ENCODE results near the gene PAN2. TPM values are rescaled to one million over a fixed set of nuclear protein-coding genes. Genes with fewer than 3 reads are reported as not detected.
"Not testable (repeated sequence)": the region's sequence is repeated elsewhere in the genome, so short reads cannot be mapped to it uniquely, and the experiment has no call there.

PAN2 gene
- total RNA-seq, 1 donor from 2014 or later = 31.3 TPM

DNA sequence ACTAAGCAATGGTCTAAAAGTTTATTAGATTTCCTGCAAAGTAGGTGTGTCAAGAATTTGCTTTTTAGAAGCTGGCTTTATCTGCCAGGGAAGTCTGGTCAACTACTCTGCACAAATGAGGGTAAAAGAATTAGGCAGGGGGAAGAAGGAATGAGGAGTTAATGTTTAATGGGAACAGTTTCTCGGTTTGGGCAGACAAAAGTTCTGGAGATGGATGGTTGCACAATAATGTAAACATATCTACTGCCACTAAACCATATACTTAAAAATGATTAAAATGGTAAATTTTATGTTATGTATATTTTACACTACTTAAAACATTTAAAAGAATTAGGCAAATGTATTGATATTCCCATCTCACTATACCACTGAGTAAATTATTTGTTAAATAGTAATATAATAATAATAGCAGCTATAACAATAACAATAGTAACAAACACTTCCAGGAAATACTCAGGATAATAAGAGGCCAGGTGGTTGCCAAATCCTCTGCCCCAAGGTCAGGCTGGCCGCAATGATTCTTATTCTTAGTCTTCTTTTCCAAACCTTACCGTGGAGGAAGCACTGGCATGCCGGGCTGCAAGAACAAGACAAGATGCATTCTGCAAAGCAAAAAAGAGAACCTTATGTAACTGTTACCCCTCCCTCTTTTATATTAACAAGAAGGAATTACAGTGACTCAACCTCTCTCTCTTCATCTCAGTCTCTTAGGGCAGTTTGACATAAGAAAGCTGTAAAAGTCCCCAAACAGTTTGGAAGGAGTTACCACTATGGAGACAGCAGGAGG is 47.6 kb downstream of the PAN2 start:
- intact Hi-C loops (cut with micrococcal nuclease) = no loop called here
- Mint-ChIP-seq H3K27ac (no peak overlapping the region), H3K27me3 (no peaks in the 10 kb centered on the region), H3K4me3 (no peak overlapping the region), H3K9me3 (no peaks in the 10 kb centered on the region), H3K36me3 (ENCODE audit: low read depth) (peaks cover 51% of the 10 kb centered on the region), H3K4me1 (peaks cover 15% of the 10 kb centered on the region)
- DNase-seq = no peak

GRCh38 chr12:56284263-56284662 is 49.5 kb downstream of the PAN2 start:
- H3K27me3 Mint-ChIP-seq; intact Hi-C loops (cut with micrococcal nuclease); H3K4me1 Mint-ChIP-seq; H3K27ac Mint-ChIP-seq; H3K4me3 Mint-ChIP-seq; H3K9me3 Mint-ChIP-seq; DNase-seq: not testable (repeated sequence)
- peaks cover 50% of the 10 kb centered on the region for H3K36me3 Mint-ChIP-seq (ENCODE audit: low read depth)

DNA sequence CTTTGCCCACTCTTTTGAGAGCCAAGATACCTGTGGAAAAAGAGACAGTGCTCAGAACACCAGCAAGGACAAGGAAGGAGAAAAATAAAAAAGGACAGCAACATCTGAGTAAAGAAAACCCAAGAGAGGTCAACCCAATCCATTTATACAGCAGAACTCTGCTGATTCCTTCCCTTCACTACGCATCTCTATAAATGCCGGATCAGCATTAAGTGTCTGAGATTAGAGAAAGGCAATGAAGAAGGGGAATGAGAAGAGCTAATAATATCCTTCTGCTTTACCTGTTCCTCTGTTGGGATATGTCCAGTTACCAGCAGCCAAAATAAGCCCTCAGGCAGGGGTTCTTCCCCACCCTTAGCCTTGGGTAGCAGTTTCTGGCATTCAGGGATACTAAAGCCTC is 51.2 kb downstream of the PAN2 start:
- Mint-ChIP-seq H3K27ac (peak overlapping the region; percentile 48), H3K4me3 (no peak overlapping the region), H3K36me3 (ENCODE audit: low read depth) (peaks cover 56% of the 10 kb centered on the region), H3K4me1 (peaks cover 6% of the 10 kb centered on the region), H3K9me3 (no peaks in the 10 kb centered on the region), H3K27me3 (no peaks in the 10 kb centered on the region)
- intact Hi-C loops (cut with micrococcal nuclease) = no loop called here
- no peak for DNase-seq

GRCh38 chr12:56282030-56282429 is 51.8 kb downstream of the PAN2 start:
- no peaks in the 10 kb centered on the region for H3K9me3 Mint-ChIP-seq
- H3K4me3 Mint-ChIP-seq = no peak overlapping the region
- no peak for DNase-seq
- intact Hi-C loops (cut with micrococcal nuclease) = no loop called here
- H3K36me3 Mint-ChIP-seq (ENCODE audit: low read depth) = peaks cover 57% of the 10 kb centered on the region
- H3K27me3 Mint-ChIP-seq = no peaks in the 10 kb centered on the region
- H3K4me1 Mint-ChIP-seq = peaks cover 6% of the 10 kb centered on the region
- no peak overlapping the region for H3K27ac Mint-ChIP-seq

DNA sequence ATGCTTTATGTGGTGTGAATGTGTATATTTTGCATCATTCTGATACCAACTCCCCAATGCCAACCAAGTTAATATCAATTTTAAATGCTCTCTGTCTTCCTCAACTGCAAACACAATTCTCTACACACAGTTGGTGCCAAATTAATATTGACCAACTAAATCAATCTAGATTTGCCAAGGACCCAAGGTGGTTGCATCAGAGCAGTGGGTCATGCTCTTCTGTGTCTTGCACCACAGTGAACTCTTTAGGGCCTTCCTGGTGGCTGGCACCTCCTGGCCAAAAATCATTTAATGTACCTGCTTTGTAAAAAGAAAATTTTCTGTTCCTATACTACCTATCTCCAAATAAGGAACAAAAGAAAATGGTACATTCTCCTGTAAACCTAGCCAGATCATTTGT is 53.0 kb downstream of the PAN2 start:
- no peak for DNase-seq
- peaks cover 6% of the 10 kb centered on the region for H3K4me1 Mint-ChIP-seq
- H3K27ac Mint-ChIP-seq = peak overlapping the region; percentile 14

GRCh38 chr12:56278905-56279304 is 54.9 kb downstream of the PAN2 start:
- no peaks in the 10 kb centered on the region for H3K9me3 Mint-ChIP-seq
- H3K4me1 Mint-ChIP-seq = peaks cover 2% of the 10 kb centered on the region
- no peak for DNase-seq
- no peaks in the 10 kb centered on the region for H3K27me3 Mint-ChIP-seq
- H3K36me3 Mint-ChIP-seq (ENCODE audit: low read depth) = peaks cover 57% of the 10 kb centered on the region
- H3K4me3 Mint-ChIP-seq = no peak overlapping the region
- intact Hi-C loops (cut with micrococcal nuclease) = no loop called here
- H3K27ac Mint-ChIP-seq = no peak overlapping the region

More for the DNA sequence above, 53.0 kb downstream of the PAN2 start:
- Mint-ChIP-seq H3K36me3 (ENCODE audit: low read depth) (peaks cover 55% of the 10 kb centered on the region), H3K4me3 (no peak overlapping the region), H3K9me3 (no peaks in the 10 kb centered on the region), H3K27me3 (no peaks in the 10 kb centered on the region)
- intact Hi-C loops (cut with micrococcal nuclease) = no loop called here

DNA sequence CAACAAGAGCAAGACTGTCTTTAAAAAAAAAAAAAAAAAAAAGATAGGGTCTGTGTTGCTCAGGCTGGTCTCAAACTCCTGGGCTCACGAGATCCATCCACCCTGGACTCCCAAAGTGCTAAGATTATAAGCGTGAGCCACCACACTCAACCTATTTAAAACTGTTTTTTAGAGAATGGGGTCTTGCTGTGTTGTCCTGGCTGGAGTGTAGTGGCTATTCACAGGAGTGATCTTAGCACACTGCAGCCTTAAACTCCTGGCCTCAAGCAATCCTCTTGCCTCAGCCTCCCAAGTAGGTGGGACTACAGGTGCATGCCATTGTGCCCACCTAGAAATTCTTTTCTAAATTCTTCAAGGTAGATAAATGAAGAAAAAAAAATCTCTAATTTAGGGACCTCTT is 59.5 kb downstream of the PAN2 start:
- no peaks in the 10 kb centered on the region for H3K27me3 Mint-ChIP-seq
- no peak overlapping the region for H3K27ac Mint-ChIP-seq
- intact Hi-C loops (cut with micrococcal nuclease) = no loop called here
- H3K4me1 Mint-ChIP-seq = no peaks in the 10 kb centered on the region
- DNase-seq = no peak
- peaks cover 58% of the 10 kb centered on the region for H3K36me3 Mint-ChIP-seq (ENCODE audit: low read depth)
- H3K4me3 Mint-ChIP-seq = no peak overlapping the region
- H3K9me3 Mint-ChIP-seq = no peaks in the 10 kb centered on the region

DNA sequence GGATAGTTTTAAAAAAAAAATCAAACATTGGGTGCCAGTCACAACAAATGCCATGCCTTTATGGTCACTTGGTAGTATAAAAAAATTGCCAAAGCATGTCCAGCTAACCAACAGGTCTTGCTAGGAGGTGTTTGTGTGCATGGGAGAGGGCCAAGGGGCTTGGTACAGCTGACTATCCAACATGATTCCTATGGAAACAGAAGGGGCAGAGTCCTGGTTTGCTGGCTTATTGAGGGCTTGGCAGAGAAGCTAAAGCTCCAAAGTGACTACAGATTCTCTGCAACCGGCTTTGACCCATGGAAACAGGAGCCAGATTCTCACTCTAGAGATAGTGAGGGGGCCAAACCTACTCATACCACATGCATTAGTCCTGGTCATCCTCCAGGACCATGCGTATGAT is 61.3 kb downstream of the PAN2 start:
- H3K4me1 Mint-ChIP-seq; intact Hi-C loops (cut with micrococcal nuclease); H3K9me3 Mint-ChIP-seq; DNase-seq; H3K4me3 Mint-ChIP-seq; H3K27me3 Mint-ChIP-seq; H3K27ac Mint-ChIP-seq: not testable (repeated sequence)
- peaks cover 48% of the 10 kb centered on the region for H3K36me3 Mint-ChIP-seq (ENCODE audit: low read depth)

DNA sequence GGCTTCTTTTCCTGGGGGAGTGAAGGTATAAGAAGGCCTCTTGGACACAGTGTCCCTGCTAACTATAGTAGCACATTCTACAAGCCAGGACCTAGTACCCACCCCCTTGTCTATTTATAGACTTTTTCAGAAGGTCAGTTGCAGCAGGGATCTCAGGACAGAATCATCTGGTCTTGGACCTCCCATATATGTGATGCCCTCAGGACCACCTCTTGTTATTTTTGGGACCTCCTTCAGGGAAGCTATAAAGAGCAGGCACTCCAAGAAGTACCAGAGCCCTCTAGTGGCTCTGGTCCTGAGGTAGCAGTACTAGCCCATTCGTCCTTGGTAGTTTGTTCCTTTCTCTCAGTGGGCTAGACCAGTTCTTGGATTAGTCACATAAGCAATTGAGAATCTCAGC is 62.8 kb downstream of the PAN2 start:
- Mint-ChIP-seq H3K9me3 (no peaks in the 10 kb centered on the region), H3K27me3 (no peaks in the 10 kb centered on the region), H3K4me1 (peaks cover 12% of the 10 kb centered on the region), H3K36me3 (ENCODE audit: low read depth) (peaks cover 45% of the 10 kb centered on the region), H3K4me3 (no peak overlapping the region), H3K27ac (no peak overlapping the region)
- intact Hi-C loops (cut with micrococcal nuclease) = no loop called here
- peak; percentile 61 for DNase-seq

DNA sequence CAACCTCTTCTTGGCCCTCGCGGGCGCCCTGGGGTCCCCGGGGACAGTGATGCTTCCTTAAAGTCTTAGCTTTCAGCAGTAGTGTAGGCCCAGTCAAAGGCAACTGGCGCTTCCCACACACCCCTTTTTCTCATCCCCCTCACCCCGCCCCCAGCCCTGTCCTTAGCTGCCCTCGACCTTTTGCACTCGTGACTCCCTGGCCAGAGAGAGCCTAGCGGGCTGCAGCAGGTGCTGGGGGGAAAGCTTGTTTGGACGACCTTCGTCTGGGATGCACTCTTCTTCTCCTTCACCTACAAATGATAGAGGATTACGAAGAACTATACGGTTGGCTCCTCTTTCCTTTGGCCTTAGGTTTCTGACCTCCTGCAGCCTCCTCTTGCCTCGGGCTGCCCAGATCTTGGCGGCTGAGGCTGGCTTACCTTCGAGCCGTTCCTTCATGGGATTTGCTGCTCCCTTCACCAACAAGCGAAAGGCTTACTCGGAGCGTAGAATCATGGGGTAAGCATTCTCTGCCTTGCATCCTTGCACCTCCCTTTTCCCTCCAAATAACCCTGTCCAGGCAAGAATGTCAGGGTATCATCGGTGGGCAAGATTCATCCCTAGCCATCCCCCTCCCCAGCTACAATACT is 66.2 kb downstream of the PAN2 start:
- Mint-ChIP-seq H3K27ac (peak overlapping the region; percentile 73), H3K4me3 (peak overlapping the region; percentile 93), H3K4me1 (peaks cover 14% of the 10 kb centered on the region), H3K9me3 (no peaks in the 10 kb centered on the region), H3K36me3 (ENCODE audit: low read depth) (peaks cover 21% of the 10 kb centered on the region), H3K27me3 (no peaks in the 10 kb centered on the region)
- no peak for DNase-seq
- intact Hi-C loops (cut with micrococcal nuclease) = loop anchor here (2.0 to 10.0 kb wide), 3 partner anchors 33 to 197 kb away; partner anchors contain the start of genes CNPY2, CS and SPRYD4

- H3K4me1 Mint-ChIP-seq = peaks cover 14% of the 10 kb centered on the region
- H3K4me3 Mint-ChIP-seq = peak within 1 kb of the TSS; percentile 93
- H3K36me3 Mint-ChIP-seq (ENCODE audit: low read depth) = peaks cover 18% of the 10 kb centered on the region
- no peaks in the 10 kb centered on the region for H3K9me3 Mint-ChIP-seq
- H3K27ac Mint-ChIP-seq = peak within 1 kb of the TSS; percentile 94
- intact Hi-C loops (cut with micrococcal nuclease) = loop anchor here (1.0 to 10.0 kb wide), 4 partner anchors 9 to 198 kb away; partner anchors contain the start of genes ANKRD52, CNPY2, CS and SPRYD4
- no peaks in the 10 kb centered on the region for H3K27me3 Mint-ChIP-seq
- peak; percentile 96 for DNase-seq
Measured at GRCh38 chr12:56266693-56267442, 66.9 kb downstream of the PAN2 start, which contains the start of gene COQ10A. Gene COQ10A (plus strand): TSS chr12:56266942. CDS start chr12:56267119, 177 bp downstream.

Data from activated CD4-positive, alpha-beta T cell treated with anti-CD3 and anti-CD28 coated beads, Interleukin-2, amount 10 ng/mL, durations not matched to agents 24 days and 14 days (primary cell).